GM21737 (cell line): Measurements from ENCODE around the gene DAAM1.

ENCODE experiments used
- ATAC-seq: cut with Tn5 transposase; IDR thresholded peaks from one replicate; pipeline ENCODE4 v1.9.1; 2021; ENCODE audit warnings: mild to moderate bottlenecking, moderate library complexity; ENCODE audit not compliant: unreplicated experiment

DAAM1 gene

DNA sequence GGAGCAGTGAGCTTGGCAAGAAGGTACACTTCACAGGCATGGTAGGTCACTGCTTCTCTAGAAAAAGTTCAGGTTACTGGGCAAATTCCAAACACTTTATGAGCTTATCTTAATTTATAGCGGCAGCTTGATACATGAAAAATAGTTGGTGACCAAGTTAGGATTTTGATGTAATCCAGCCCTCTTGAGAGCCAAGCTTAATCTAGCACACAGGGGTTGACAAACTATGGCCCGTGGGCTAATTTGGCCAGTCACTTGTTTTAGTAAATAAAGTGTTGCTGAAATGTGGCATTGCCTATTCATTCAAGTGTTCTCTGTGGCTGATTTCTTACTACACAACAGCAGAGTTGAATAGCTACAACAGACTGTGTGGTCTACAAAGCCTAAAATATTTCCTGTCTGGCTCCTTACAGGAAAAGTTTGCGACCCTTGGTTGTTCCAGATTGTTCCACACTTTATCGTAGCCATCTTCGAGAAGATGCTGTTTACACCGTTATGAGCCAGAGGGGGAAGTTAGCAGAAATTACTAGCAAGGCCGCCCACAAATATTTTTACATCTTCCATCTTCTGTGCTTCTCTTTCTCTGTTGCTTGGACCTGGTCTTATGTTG lies 120.9 kb downstream of the DAAM1 start:
- ATAC-seq, result no peak

DNA sequence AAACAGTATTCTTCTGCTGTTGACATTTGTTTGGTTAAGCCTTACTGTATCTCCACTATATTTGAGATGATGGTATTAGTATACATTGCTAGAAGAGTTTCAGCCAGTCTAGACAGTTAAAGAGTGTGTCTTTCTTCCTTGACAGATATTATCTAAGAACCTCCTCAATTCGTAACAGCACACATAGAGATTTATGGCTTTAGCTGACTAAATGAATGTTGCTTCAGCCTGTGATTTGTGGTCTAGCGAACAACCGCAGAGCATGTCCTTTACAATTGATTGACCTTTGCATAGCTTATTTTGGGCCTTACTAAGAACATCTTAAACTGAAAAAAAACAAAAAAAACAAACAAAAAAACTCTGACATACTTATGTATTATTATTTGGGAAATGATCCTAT lies 122.2 kb downstream of the DAAM1 start:
- no peak for ATAC-seq

DNA sequence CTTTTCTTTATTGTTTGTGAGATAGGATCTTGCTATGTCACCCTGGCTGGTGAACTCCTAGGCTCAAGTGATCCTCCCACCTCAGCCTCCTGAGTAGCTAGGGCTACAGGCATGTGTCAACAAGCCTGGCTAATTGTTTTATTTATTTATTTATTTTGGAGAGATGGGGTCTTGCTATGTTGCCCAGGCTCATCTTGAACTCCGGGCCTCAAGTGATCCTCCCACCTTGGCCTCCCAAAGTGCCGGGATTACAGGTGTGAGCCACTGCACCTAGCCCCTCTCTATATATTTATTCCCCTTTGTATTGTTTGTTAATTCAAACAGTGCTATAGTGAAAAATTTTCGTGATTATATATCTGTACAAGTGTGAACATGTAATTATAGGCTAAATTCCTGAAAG lies 123.3 kb downstream of the DAAM1 start:
- ATAC-seq, result no peak

DNA sequence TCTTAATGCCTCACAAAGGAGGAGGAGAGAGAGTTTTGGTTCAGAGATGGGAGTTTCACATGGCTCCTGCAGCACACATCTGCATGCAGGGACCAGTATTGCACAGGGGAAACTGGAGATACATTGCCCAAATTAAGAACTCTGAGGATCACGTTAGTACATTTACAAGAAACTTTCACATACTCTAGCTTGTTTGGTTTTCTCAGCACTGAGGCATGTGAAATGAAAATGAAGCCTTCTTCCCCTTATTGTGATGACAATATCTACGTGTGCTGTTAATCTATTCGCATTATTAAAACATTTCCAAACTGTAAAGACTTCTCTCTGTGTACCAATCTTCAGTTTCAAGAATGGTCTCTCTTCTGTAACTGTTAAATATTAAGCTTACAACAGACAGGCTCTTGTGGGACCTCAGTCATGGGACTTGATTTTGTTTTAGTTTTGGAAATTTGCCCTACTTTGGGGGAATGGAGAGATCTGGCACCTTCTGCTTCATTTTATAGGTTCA lies 124.7 kb downstream of the DAAM1 start:
- peak; percentile 82 for ATAC-seq

DNA sequence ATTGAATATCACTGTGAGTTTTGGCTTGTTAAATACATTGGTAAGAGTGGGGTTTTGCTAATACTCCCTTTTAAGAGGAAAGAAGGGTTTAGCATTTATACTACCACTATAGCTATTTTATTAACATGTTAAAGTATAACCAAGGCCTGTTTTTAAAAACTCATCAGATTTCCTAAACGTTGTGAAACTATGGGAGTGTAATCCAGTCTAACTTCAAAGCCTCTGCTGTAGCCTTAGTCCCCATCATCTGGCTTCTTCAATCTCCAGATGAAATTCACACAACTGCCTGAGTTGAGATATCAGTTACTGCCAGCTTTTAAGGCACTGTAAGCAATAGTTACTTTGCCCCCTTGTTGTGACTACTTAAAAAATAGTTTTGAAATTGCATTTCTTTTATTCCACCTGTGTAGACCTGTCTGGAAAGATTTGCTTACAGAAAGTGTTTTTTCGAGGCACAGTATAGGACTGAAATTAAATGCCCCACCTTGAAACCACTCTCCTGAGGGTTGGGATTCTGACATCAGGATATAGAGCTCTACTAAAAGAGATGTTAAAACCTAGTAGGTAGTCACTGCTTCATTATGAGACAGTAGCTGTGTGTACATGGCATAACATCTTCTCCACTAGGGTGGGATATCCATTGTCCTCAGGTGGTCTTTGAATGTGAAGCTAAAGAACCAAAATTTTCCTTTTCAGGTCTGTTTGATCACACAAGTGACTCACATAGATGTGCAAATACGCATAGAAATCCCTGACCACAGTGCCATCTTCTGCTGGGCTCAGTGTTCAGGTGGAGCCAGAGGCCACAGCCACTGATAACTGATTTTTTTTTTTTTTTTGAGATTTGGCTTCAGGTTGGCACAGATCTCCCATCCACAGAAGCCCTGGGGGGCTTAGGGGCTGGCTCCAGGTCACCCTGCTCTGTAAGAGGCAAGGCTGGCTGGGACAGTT lies 125.5 kb downstream of the DAAM1 start:
- ATAC-seq, result no peak

DNA sequence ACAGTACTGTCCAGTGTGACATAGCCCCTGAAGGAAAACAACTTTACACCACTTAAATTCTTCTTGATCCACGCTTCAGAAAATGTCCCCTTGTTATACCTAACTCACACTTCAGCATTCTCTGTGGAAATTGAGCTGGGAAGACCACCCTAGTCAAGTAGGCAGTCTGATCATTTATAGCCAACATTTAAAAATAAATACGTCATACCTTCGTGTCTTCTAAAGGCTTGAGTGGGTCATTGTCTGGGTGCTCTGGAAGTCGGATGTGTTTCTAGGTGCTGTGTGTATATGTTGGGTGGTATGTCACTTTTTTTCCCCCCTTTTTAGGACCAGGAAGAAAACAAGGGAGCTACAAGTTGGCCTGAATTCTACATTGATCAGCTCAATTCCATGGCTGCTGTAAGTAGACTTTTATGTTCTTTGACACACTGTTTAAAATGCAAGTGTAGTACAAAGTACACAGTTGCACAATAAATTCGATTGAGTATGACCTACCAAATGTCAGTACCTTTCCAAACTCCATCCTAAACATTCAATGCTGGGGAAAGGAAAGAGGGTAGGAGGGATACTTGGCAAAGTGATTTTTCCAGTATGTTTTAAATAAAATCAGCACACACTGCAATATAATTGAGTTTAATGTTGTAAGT lies 126.6 kb downstream of the DAAM1 start:
- no peak for ATAC-seq

DNA sequence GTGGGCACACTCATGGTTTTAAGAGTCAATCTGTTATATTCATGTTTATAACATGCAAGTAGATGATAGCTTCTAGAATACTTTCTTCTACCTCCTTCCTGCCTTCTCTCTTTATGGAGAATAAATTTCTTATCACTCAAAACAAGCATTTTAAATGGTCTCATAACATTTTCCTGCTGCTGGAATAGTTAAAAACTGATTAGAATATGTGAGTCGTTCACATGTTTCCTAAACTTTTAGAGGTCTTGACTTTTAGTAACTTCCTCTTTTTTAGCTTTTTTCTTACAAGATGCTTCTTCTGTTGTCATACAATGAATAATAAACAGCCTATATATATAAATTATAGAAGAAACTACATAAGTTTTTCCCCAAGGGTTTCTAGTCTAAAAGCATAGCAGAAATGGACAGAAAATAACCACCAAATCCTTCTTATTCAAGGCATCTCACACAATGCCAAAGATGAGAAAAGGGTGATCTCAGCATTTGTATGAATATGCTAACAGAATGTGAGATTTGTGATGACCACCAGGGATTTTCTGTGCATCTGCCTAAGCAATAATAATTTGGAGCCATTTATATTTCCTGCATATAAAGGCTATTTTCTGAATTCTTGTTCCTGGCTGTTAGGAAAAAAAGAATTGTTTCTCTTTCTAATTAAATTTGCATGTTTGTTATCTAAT lies 127.8 kb downstream of the DAAM1 start:
- no peak for ATAC-seq

DNA sequence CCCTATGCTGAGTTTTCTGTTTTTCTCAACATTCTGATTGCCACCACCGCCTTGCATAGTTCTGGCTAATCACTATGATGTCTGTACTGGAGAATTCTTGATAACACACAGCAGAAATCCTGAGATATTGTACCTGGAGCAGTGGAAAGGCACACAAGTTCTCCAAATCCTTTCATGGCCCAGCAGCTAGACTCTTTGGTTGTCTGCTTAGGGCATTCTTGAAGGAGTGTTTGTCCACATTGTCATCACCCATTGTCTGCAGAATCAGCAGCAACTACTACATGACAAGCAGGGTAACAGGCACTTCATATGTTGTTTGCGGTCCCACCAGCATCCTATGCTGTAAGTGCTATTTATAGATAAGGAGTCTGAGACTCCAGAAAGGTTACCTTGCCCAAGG lies 128.9 kb downstream of the DAAM1 start:
- ATAC-seq, result no peak

DNA sequence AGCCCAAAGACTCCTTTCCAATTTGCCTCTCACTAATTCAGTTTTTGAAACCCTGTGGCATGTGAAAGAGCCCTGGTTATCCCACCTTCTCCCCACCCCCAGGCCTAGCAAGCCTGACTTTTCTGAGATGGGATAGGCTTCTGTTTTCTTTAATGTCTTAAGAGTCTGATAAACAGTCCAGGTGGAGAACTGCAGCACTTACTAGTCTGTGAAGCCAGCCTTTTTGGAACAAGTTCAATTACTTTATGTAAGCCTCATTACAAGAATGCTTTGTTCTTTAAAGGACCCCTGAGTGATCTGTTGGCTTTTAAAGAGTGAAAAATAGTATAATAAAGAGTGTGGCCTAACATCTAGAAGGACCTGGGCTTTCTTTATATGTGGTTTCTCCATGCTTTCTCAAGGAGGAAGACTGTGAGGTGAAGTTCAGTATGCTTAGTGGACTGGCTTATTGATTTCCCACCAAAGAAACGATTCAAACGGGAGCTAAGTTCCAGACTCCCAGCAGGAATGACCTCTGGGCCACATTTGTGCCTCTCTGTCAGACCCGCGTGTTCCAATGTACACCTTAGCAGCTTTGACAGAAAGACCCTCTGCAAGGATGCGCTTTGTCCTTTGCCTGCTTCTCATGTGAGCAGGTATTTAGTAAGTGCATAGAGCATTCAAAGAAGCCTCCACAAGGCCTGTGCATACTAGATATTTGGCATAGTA lies 129.5 kb downstream of the DAAM1 start:
- no peak for ATAC-seq

DNA sequence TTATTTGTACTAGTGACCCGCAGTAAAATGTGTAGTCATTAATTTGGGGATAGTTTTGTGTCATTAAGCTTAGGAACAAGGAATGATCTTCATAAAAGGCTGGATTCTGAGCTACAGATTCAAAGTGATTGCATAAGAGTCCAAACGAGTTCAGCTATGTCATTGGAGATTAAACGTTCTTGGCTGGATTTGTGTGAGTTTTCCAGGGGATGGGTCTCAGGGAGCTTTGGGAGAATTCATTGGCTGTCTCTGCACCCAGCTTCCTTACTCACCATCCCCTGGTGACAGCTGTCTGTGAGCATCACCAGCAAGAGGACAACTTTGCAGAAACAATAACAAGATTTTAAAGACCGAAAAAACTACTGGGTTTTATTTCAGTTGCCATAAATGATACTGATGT lies 130.4 kb downstream of the DAAM1 start:
- ATAC-seq, result no peak

DNA sequence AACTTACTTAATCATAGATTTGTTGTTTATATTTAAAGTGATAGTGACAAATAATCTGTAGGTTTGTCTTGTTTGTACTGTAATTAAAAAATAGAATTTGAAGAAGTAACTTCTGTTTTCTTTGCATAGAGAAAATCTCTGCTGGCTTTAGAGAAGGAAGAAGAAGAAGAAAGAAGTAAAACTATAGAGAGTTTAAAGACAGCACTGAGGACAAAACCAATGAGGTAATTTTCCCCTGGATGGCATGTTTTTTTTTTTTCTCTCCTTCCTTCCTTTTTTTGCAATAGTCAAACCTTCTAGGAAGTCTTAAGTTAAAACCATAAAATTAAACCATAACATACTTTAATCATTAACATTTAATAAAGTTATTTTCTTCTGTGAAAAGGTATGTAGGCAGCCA lies 131.9 kb downstream of the DAAM1 start:
- no peak for ATAC-seq

DNA sequence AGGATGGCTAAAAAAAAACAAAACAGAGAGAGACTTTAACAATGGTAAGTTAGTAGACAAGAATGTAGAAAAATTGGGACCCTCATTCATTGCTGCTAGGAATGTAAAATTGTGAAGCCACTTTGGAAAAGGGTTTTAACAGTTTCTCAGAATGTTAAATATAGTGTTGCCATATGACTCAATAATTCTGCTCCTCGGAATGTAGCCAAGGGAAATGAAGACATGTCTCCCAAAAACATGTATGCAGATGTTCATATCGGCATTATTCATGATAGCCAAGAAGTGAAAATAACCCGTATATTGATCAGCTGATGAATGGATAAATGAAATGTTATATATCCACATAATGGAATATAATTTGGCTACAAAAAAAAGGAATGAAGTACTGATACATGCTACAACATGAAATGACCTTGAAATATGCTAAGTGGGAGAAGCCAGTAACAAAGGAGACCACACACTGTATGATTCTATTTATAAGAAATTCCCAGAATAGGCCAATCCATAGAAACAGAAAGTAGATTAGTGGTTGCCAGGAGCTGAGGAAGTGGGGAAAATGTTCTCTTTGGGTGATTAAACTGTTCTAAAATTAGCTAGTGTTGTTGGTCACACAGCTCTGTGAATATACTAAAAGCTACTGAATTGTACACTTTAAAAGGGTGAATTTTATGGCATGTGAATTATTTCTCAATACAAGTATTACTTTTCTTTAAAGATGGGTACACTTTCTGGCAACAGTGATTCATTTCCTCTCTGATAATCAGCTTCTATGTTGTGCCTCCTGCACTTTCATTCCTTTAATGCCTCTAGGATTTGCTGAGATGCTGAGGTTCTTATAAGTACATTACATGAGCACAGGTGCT lies 132.5 kb downstream of the DAAM1 start:
- no peak for ATAC-seq

DNA sequence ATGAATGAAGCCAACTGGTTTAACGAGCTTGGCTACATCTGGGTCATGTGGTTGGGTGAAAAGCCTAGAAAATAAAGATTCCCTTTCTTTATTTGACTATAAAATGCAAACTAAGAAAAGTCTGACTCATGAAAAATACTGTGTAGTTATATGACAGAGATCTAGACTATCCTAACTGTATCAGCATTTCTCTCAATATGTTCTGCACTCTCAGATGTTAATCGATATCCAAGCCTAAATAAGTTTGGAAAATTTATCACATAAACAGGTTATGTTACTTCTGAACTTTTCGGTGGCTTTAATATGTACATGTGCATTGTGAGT lies 133.1 kb downstream of the DAAM1 start:
- no peak for ATAC-seq

DNA sequence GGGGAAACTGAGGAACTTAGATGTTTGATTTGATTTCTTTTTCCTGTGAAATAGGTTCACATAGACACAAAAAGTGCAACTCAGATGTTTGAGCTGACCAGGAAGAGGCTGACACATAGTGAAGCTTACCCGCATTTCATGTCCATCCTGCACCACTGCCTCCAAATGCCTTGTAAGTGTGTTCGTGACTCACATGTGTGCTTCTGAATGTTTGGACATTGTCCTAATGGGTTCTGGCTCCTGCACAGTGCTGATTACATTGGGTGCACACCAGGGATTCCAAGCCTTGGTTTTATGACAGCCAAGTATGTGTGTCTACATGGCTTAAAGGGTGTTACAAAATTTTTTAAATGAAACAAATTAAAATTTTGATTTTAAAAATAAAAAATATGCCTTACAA lies 137.4 kb downstream of the DAAM1 start:
- no peak for ATAC-seq

DNA sequence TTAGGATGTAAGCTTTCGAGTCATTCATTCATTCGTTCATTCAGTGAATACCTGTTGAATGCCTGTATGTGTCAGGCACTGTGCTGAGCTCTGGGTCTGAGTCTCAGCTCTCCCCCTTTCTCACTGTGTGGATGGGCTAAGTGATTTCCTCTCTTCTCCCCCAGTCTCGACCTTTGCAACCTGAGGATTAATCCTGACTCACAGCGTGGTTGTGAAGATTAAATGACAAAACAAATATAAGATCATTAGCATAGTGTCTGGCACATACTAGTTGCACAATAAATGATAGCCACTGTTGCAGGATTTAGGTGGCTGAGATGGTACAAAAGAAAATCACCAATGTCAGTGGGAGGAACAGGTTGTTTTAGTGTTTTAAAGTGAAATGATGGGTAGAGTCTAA lies 140.0 kb downstream of the DAAM1 start:
- ATAC-seq, result no peak

DNA sequence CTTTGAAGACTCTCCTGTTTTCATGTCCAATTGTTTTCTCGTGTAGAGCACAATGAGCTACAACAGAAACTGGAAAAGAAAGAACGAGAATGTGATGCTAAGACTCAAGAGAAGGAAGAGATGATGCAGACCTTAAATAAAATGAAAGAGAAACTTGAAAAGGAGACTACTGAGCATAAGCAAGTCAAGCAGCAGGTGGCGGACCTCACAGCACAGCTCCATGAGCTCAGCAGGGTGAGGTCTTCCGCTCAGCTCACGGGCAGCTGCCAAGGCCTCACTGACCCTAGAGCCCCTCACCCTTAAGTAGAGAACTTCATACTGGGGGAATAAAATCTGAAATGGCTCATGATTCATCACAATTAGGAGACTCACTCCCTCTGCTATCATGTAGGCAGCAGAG lies 142.0 kb downstream of the DAAM1 start:
- no peak for ATAC-seq

DNA sequence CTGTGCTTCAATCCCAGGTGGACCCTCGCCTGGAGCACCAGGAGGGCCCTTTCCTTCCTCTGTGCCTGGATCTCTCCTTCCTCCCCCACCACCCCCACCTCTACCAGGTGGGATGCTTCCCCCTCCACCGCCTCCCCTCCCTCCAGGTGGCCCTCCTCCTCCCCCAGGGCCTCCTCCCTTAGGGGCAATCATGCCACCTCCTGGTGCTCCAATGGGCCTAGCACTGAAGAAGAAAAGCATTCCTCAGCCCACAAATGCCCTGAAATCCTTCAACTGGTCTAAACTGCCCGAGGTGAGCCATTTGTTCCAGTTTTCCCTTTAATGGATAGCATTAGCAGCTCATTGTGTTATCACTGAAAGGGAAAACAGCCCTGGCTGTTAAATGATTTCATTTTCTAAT lies 142.8 kb downstream of the DAAM1 start:
- ATAC-seq, result no peak

DNA sequence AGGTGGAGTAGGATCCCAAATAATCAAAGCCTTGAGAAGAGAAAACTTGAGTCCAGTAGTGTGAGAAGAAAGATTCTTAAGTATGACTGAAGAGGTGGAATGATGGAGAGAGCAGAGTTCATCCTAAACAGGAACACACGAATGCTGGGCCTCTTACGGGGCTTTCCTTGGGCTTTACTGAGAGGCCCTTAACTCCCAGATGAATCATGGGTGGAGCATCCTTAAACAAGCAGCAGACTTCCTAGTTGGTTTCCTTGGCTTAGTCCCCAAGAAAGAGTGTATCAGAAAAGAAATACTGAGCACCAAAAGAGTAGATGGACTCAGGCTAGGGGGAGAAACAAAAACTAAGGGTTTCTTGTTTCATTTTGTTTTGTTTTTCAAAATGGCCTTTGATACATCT lies 144.3 kb downstream of the DAAM1 start:
- no peak for ATAC-seq

DNA sequence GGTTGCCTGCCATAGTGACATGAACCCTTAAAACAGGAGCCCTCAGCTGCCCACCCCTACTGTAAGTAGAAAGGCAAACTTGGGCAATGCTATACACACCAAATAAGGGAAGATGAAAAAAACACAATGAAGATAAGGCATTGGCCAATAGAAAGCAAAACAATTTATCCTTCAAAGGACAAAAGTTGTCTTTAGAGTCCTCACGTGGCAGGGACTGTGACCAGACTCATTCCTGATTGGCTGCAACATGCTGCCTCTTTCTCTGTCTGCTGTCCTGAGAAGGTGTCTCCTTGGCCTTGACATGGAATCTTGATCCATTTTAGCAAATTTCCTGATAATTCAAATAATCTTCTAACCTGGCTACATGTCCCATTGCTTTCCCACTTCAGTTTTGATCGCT lies 144.8 kb downstream of the DAAM1 start:
- no peak for ATAC-seq

DNA sequence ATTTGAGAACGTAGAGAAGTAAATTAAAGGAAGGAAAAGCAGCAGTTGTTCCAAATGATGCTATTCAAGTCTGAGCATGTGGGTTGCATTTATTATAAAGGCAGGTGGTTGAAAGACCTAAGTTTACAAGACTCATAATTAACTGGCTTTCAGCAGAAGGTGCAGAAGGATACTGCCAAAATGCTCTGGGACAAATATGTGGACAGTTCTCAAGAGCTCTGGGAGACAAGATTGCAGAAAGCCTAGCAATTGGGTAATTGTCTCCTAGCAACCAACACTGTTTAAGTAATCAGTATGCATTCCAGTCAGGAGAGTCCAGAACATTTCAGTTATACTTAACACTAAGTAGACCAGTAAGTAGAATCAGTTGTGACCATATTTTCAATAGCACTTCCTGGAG lies 145.2 kb downstream of the DAAM1 start:
- no peak for ATAC-seq
